B cell (primary cell): ENCODE measurements around the gene ZNF358. TPM values are rescaled to one million over a fixed set of nuclear protein-coding genes. Genes with fewer than 3 reads are reported as not detected.

Experiments
- ATAC-seq: fragments of 200-7000 bp; cut with Tn5 transposase; one replicate; pipeline ENCODE4 v1.10.0; 2021; ENCODE audit warnings: low read depth, mild to moderate bottlenecking, moderate number of reproducible peaks, moderate library complexity
- CTCF ChIA-PET: fragments of 350-600 bp; sonication (Branson Sonifier 250); formaldehyde crosslinking; loops from one replicate; lab custom pipeline; 2021; ENCODE audit warnings: antibody characterized with exemption, inconsistent platforms; lab: Charles Lee
- POLR2A ChIA-PET: fragments of 350-600 bp; sonication (Branson Sonifier 250); formaldehyde crosslinking; loops from one replicate; lab custom pipeline; 2021; ENCODE audit warnings: antibody characterized with exemption; lab: Charles Lee
- DNase-seq: peaks from one replicate; pipeline ENCODE4 v3.0.0; 2013
- H2AFZ ChIP-seq: 2 replicates; pipeline ENCODE4 v1.6.1; 2012; ENCODE audit warnings: mild to moderate bottlenecking, low read depth, low read length; ENCODE audit not compliant: insufficient read depth, poor library complexity, severe bottlenecking
- H3K27ac ChIP-seq, 2 donors: 1 replicate in 1 of 2; 2 replicates in 1 of 2; pipeline ENCODE4 v1.5.1; 2012 to 2013; ENCODE audit warnings: low read length in 2 of 2, mild to moderate bottlenecking in 2 of 2, moderate library complexity in 1 of 2
- H3K27me3 ChIP-seq, 4 experiments: fragments of 200-600 bp in 1 of 4; sonication (generic) in 1 of 4; replicated peaks in 1 of 4; 1 replicate in 2 of 4; 2 replicates in 2 of 4; pipeline versions ENCODE4 v1.6.1 to v1.7.0; 2013 to 2016; ENCODE audit warnings: low read length in 3 of 4, mild to moderate bottlenecking in 2 of 4, mixed read lengths in 1 of 4, moderate library complexity in 1 of 4; ENCODE audit not compliant: insufficient read depth in 4 of 4, control insufficient read depth in 3 of 4; ENCODE audit errors: control extremely low read depth in 1 of 4
- H3K36me3 ChIP-seq, 2 experiments: replicated peaks in 1 of 2; 1 replicate in 1 of 2; 2 replicates in 1 of 2; pipeline versions ENCODE4 v1.6.1 to v1.7.1; 2013; ENCODE audit warnings: low read length in 1 of 2; ENCODE audit not compliant: insufficient read depth in 2 of 2, control insufficient read depth in 1 of 2; ENCODE audit errors: control extremely low read depth in 1 of 2, extremely low read depth in 1 of 2
- H3K4me1 ChIP-seq, 2 donors: fragments of 200-600 bp in 1 of 2; sonication (generic) in 1 of 2; 1 replicate in 1 of 2; 2 replicates in 1 of 2; pipeline versions ENCODE4 v1.5.1 to v1.6.1; 2013 to 2017; ENCODE audit warnings: low read length in 2 of 2; ENCODE audit not compliant: control insufficient read depth in 2 of 2, insufficient read depth in 2 of 2
- H3K4me2 ChIP-seq: replicated peaks from 2 replicates; pipeline ENCODE3; 2012; ENCODE audit warnings: mild to moderate bottlenecking, low read depth, low read length; ENCODE audit not compliant: poor library complexity, severe bottlenecking
- H3K4me3 ChIP-seq, 5 experiments: fragments of 200-600 bp in 1 of 5; sonication (generic) in 1 of 5; 1 replicate in 3 of 5; 2 replicates in 2 of 5; pipeline versions ENCODE4 v1.5.1 to v1.7.0; 2011 to 2016; ENCODE audit warnings: low read length in 4 of 5, mild to moderate bottlenecking in 4 of 5, low read depth in 2 of 5, control low read depth in 1 of 5, moderate library complexity in 1 of 5; ENCODE audit not compliant: insufficient read depth in 1 of 5; ENCODE audit errors: control extremely low read depth in 1 of 5, extremely low read depth in 1 of 5
- H3K79me2 ChIP-seq: fragments of 200-600 bp; sonication (generic); one replicate; pipeline ENCODE4 v1.6.0; 2016; ENCODE audit warnings: low read length; ENCODE audit not compliant: control insufficient read depth, insufficient read depth
- H3K9ac ChIP-seq: fragments of 200-600 bp; sonication (generic); 2 replicates; pipeline ENCODE4 v1.6.1; 2017; ENCODE audit warnings: mild to moderate bottlenecking, low read length, moderate library complexity
- H3K9me3 ChIP-seq, 3 donors: one replicate each; pipeline versions ENCODE4 v1.6.1 to v1.7.1; 2013; ENCODE audit warnings: low read length in 2 of 3; ENCODE audit not compliant: control insufficient read depth in 2 of 3, insufficient read depth in 1 of 3; ENCODE audit errors: control extremely low read depth in 1 of 3
- H4K20me1 ChIP-seq: 2 replicates; pipeline ENCODE4 v1.6.0; 2012; ENCODE audit warnings: mild to moderate bottlenecking, low read length; ENCODE audit not compliant: insufficient read depth, control insufficient read depth, poor library complexity, severe bottlenecking
- H3K27ac Mint-ChIP-seq: one replicate; pipeline ENCODE4 v1.8.0; 2021; ENCODE audit warnings: mixed read lengths
- H3K27me3 Mint-ChIP-seq: one replicate; pipeline ENCODE4 v1.8.0; 2021; ENCODE audit warnings: mixed read lengths
- H3K4me1 Mint-ChIP-seq: one replicate; pipeline ENCODE4 v1.8.0; 2021; ENCODE audit warnings: mixed read lengths
- H3K4me3 Mint-ChIP-seq: one replicate; pipeline ENCODE4 v1.8.0; 2021; ENCODE audit warnings: mixed read lengths
- H3K9me3 Mint-ChIP-seq: one replicate; pipeline ENCODE4 v1.8.0; 2022; ENCODE audit warnings: mixed read lengths; ENCODE audit not compliant: insufficient read depth
- CTCF ChIP-seq: fragments of 200-600 bp; IDR thresholded peaks from one replicate; pipeline ENCODE4 v1.8.0; 2022; ENCODE audit warnings: antibody characterized with exemption, mild to moderate bottlenecking
- EZH2 ChIP-seq: IDR thresholded peaks from 2 replicates; pipeline ENCODE4 v1.6.1; 2012; ENCODE audit warnings: borderline replicate concordance, low read depth, mild to moderate bottlenecking, moderate library complexity, low read length; ENCODE audit not compliant: insufficient read depth, poor library complexity, severe bottlenecking
- whole genome bisulfite sequencing: methylation state at CpG from one replicate; pipeline ENCODE4 v1.1.5; 2013; ENCODE audit warnings: missing lambda C conversion rate; ENCODE audit not compliant: insufficient coverage; 5-methylcytosine and 5-hydroxymethylcytosine counted together
- intact Hi-C: fragments of 100-400 bp; cut with micrococcal nuclease; formaldehyde crosslinking; loops from one replicate; pipeline ENCODE4 v1.10.0; 2022
- polyA plus RNA-seq: library from polyadenylated mRNA; depleted of rRNA; stranded (reverse); fragments of >200 nt; gene quantifications from 2 replicates; pipeline ENCODE4 v1.2.3, GENCODE V29; 2012
- total RNA-seq, 2 donors: library from RNA; stranded (reverse); fragments of 120-200 nt in 1 of 2; gene quantifications; 1 replicate in 1 of 2; 2 replicates in 1 of 2; pipeline versions ENCODE4 v1.2.3 to v1.2.4, GENCODE V29; 2013 to 2022

ZNF358 gene
- total and polyA plus RNA-seq, 2 donors (not counting 1 experiment from before 2014, with no cell fraction given): 8.5 to 17.5 TPM

DNA sequence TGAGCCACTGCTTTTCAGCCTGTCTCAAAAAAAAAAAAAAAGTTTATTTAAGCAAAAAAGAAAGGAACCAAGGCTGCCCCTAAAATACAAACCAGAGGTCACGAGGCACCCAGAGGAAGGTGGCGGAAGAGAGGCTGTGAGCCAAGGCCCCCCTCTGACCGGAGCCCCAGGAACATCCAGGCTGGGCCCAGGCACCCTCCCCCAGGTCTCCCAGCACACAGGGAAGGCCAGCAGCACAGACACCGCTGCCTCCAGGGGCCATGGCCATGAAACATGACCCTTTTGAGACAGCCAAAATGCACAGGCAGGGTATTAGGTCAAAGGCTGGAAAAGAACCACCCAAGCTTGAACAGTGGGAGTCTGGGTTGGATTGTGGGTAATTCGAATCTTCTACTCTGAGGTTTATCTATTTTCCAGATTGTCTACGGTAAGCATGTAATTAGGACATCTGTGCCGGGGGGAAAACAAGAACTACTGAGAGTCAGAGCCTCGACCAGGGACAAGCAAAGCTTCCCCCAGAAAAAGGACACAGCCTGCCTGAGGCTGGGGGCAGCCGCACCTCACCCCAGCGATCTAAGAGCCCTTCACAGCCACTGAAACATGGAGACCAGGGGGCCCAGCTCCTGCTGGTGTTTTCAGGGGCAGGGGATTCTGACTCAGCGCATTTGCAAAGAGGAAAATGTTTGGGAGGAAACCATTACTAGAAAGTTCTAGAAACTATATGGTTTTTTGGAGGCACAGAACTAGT is 35.5 kb upstream of the ZNF358 start:
- H3K27ac Mint-ChIP-seq: no peak overlapping the region
- no peaks in the 10 kb centered on the region for H3K9me3 Mint-ChIP-seq
- H3K9ac ChIP-seq: no peak overlapping the region
- H3K4me3 ChIP-seq: no peak overlapping the region
- peaks cover 35% of the 10 kb centered on the region for H4K20me1 ChIP-seq
- peaks cover 2% of the 10 kb centered on the region for H3K79me2 ChIP-seq
- ATAC-seq (no peak), DNase-seq (no peak)
- H3K36me3 ChIP-seq: no peaks in the 10 kb centered on the region
- peaks cover 6% of the 10 kb centered on the region for H3K4me1 Mint-ChIP-seq
- no peak overlapping the region for H3K4me2 ChIP-seq
- H3K27me3 Mint-ChIP-seq: no peaks in the 10 kb centered on the region
- no peak for TF ChIP-seq EZH2
- TF ChIP-seq CTCF: no peak
- no peak overlapping the region for H3K4me3 Mint-ChIP-seq
- H3K9me3 ChIP-seq: peaks cover 0 to 3% (median 0%) of the 10 kb centered on the region in 3 donors
- POLR2A ChIA-PET: no interaction called here
- H2AFZ ChIP-seq: no peak overlapping the region
- WGBS: 85% methylated on average over 7 of the region's 11 CpGs
- H3K27ac ChIP-seq: no peak overlapping the region
- H3K27me3 ChIP-seq: no peaks in the 10 kb centered on the region
- peaks cover 6 to 8% of the 10 kb centered on the region in 2 donors for H3K4me1 ChIP-seq
- intact Hi-C loops: no loop called here
- CTCF ChIA-PET: no interaction called here

- H3K27me3 Mint-ChIP-seq: no peaks in the 10 kb centered on the region
- Histone ChIP-seq H3K79me2 (peaks cover 2% of the 10 kb centered on the region), H2AFZ (no peak overlapping the region), H3K9ac (no peak overlapping the region), H3K36me3 (no peaks in the 10 kb centered on the region), H3K4me3 (no peak overlapping the region), H3K9me3 (peaks cover 0 to 3% (median 0%) of the 10 kb centered on the region in 3 donors), H4K20me1 (peaks cover 30% of the 10 kb centered on the region), H3K27me3 (no peaks in the 10 kb centered on the region), H3K27ac (no peak overlapping the region), H3K4me1 (peaks cover 6 to 8% of the 10 kb centered on the region in 2 donors), H3K4me2 (no peak overlapping the region)
- H3K4me3 Mint-ChIP-seq: no peak overlapping the region
- peaks cover 6% of the 10 kb centered on the region for H3K4me1 Mint-ChIP-seq
- no peaks in the 10 kb centered on the region for H3K9me3 Mint-ChIP-seq
- no peak for TF ChIP-seq EZH2
- no peak for TF ChIP-seq CTCF
- ATAC-seq: no peak
- CTCF ChIA-PET: no interaction called here
- 76% methylated on average over 4 of the region's 7 CpGs for WGBS
- intact Hi-C loops: no loop called here
- DNase-seq: no peak
- POLR2A ChIA-PET: no interaction called here
- no peak overlapping the region for H3K27ac Mint-ChIP-seq
Measured at GRCh38 chr19:7480970-7481255, 35.0 kb upstream of the ZNF358 start.
